Left colon (tissue), 2 donors: Measurements from ENCODE around the gene MED19. TPM values are rescaled to one million over a fixed set of nuclear protein-coding genes. Genes with fewer than 3 reads are reported as not detected.

Source experiments
- ATAC-seq: fragments of 200-7000 bp; cut with Tn5 transposase; one replicate; pipeline ENCODE4 v1.9.1; 2020; ENCODE audit warnings: mild to moderate bottlenecking, moderate library complexity
- DNase-seq, 2 donors: peaks; one replicate each; pipeline ENCODE4 v3.0.0-alpha.2; 2020
- intact Hi-C, 2 donors: fragments of 100-400 bp; cut with DNase I in 1 of 2; cut with micrococcal nuclease in 1 of 2; formaldehyde crosslinking; loops; one replicate each; pipeline versions ENCODE4 v1.11.2 to v1.14.0; 2022; cut with DNase I, micrococcal nuclease
- total RNA-seq, 2 donors: library from RNA; stranded (reverse); fragmentation: NEBNext Ultra II Directional; extraction: Animal tissue kit (Norgen Biotek cat#: 25700); gene quantifications; one replicate each; pipeline ENCODE4 v1.2.1, GENCODE V29; 2021
- donor health status: DM: no; HTN: no; CAD: no.
- donor health status: DM: yes; HTN: yes; CAD: no.

Gene MED19
- total RNA-seq, 2 donors from 2014 or later = 10.4 to 12.1 TPM

DNA sequence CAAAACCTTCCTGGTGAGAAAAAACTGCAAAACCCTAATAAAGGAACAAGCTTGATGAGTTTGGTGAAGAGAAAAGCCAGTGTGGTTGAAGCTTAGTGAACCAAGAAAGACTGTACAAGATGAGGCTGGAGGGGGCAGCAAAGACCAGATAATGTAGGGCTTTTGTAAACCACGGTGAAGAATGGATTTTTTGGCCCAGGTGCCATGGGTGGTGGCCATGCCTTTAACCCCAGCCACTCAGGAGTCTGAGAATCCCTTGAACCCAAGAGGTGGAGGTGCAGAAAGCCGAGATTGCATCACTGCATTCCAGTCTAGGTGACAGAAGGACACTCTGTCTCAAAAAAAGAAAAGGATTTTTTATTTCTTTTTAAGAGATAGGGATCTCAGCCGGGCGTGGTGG is 49.1 kb downstream of the MED19 start:
- DNase-seq = no peak
- no peak for ATAC-seq
- intact Hi-C loops = no loop called here

DNA sequence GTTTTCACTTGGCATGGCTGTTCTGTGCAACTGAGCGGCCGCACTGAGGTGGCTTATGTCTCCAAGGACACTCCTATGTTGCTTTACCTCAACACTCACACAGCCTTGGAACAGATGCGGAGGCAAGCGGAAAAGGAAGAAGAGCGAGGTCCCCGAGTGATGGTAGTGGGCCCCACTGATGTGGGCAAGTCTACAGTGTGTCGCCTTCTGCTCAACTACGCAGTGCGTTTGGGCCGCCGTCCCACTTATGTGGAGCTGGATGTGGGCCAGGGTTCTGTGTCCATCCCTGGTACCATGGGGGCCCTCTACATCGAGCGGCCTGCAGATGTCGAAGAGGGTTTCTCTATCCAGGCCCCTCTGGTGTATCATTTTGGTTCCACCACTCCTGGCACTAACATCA is 52.3 kb downstream of the MED19 start:
- intact Hi-C loops = no loop called here
- DNase-seq = no peak
- ATAC-seq = no peak

DNA sequence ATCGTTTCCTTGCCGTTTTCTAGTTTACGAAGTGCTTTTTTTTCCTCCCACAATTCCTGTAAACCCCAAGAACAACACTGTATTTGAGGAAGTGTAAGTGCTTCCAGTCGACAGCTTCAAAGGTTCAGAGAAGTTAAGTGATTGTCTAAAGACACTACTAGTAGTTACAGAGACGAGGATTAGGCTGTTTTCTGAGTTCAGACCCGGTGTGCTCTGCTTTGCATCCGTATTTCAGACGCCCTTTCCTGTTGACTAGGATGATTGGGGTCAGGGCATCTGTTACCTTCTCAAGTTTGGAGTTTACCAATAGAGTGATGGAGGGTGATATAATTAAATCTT is 54.0 kb downstream of the MED19 start:
- intact Hi-C loops = no loop called here
- no peak for DNase-seq
- ATAC-seq = no peak

- peak; percentile 95 for ATAC-seq
- intact Hi-C loops = no loop called here
- peak; percentile 99 to 100 for DNase-seq
These were observed 54.6 kb downstream of the MED19 start, which contains the start of gene CLP1 for GRCh38 chr11:57657194-57658022. CLP1 (plus strand) TSS chr11:57657762; CDS start chr11:57659477, 1,715 bp downstream.

GRCh38 chr11:57656885-57657193 is 55.2 kb downstream of the MED19 start:
- ATAC-seq = peak; percentile 37
- DNase-seq = no peak
- intact Hi-C loops = no loop called here

Other genes starting within 250 kb of the MED19 start
- gene SLC43A1, start 196.5 kb downstream of the MED19 start, total RNA-seq = 1 to 10 TPM; 7.1 to 9.6 TPM
- gene TIMM10, start 181.5 kb downstream of the MED19 start, total RNA-seq = 10 to 100 TPM; 28.6 to 47.4 TPM
- not detected for gene SMTNL1, start 174.6 kb downstream of the MED19 start, total RNA-seq
- gene UBE2L6, start 144.5 kb downstream of the MED19 start, total RNA-seq = 10 to 100 TPM; 27.6 to 47.2 TPM
- 10 to 100 TPM; 34.6 to 78.6 TPM for gene SERPING1, start 114.5 kb downstream of the MED19 start, total RNA-seq
- 1 to 10 TPM in 1 of 2 donors, under 1 TPM in 1; 0.58 to 1.2 TPM for gene YPEL4, start 62.3 kb downstream of the MED19 start, total RNA-seq
- gene CLP1, start 54.5 kb downstream of the MED19 start, total RNA-seq = 10 to 100 TPM; 11.4 to 11.8 TPM
- 10 to 100 TPM; 74.4 to 90.6 TPM for gene ZDHHC5, start 44.1 kb downstream of the MED19 start, total RNA-seq
- 100 to 1,000 TPM in 1 of 2 donors, 10 to 100 TPM in 1; 93.4 to 132 TPM for gene TMX2, start 378 bp upstream of the MED19 start, total RNA-seq
- gene SELENOH, start 29.3 kb upstream of the MED19 start, total RNA-seq = 10 to 100 TPM; 64.0 to 77.4 TPM
- gene BTBD18, start 39.6 kb upstream of the MED19 start, total RNA-seq = not detected
- 100 to 1,000 TPM; 458 to 553 TPM for gene CTNND1, start 49.6 kb upstream of the MED19 start, total RNA-seq